AG04449 (cell line): ENCODE data around the gene HSD17B2.

Source experiments
- CTCF ChIA-PET: fragments of 350-600 bp; formaldehyde crosslinking; extraction: SDS; loops from one replicate; lab custom pipeline; 2021; ENCODE audit warnings: antibody characterized with exemption; lab: Yijun Ruan, JAX
- POLR2A ChIA-PET: fragments of 400-600, 350-600 bp; formaldehyde crosslinking; extraction: SDS; loops from one replicate; lab custom pipeline; 2020; ENCODE audit warnings: antibody characterized with exemption, inconsistent platforms; lab: Yijun Ruan, JAX
- DNase-seq: peaks from one replicate; pipeline ENCODE4 v3.0.0-alpha.2; 2010; ENCODE audit warnings: low read depth, low spot score
- H3K4me3 ChIP-seq: 2 replicates; pipeline ENCODE4 v1.5.1; 2011; ENCODE audit warnings: low read depth, mild to moderate bottlenecking, control low read depth, low read length
- TF ChIP-seq, protein P1 (sequence below): IDR thresholded peaks from one replicate; pipeline ENCODE4 v1.5.1; 2011; ENCODE audit warnings: mild to moderate bottlenecking, moderate library complexity, low read length, control low read depth, inconsistent platforms; ENCODE audit not compliant: insufficient read depth; ENCODE audit errors: missing control alignments

Gene HSD17B2

DNA sequence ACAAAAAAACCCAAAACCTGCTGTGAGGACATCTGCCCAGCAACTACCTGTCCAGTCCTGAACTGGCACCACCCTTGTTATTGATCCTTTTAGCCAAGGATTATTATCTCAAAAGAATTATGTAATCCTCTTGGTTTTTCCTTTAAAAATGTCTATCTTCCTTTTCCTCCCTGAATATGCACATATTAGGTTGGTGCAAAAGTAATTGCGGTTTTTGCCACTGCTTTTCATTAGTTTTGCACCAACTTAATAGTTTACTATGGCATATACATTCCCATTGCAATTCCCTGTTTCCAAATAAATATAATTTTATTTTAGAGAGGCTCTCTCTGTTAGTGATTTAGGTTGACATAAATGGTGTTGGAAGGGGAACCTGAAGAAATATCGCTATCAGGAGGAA, 83.7 kb downstream of the HSD17B2 start:
- no peak overlapping the region for H3K4me3 ChIP-seq
- POLR2A ChIA-PET = no interaction called here
- no peak for DNase-seq
- TF ChIP-seq, protein P1, sequence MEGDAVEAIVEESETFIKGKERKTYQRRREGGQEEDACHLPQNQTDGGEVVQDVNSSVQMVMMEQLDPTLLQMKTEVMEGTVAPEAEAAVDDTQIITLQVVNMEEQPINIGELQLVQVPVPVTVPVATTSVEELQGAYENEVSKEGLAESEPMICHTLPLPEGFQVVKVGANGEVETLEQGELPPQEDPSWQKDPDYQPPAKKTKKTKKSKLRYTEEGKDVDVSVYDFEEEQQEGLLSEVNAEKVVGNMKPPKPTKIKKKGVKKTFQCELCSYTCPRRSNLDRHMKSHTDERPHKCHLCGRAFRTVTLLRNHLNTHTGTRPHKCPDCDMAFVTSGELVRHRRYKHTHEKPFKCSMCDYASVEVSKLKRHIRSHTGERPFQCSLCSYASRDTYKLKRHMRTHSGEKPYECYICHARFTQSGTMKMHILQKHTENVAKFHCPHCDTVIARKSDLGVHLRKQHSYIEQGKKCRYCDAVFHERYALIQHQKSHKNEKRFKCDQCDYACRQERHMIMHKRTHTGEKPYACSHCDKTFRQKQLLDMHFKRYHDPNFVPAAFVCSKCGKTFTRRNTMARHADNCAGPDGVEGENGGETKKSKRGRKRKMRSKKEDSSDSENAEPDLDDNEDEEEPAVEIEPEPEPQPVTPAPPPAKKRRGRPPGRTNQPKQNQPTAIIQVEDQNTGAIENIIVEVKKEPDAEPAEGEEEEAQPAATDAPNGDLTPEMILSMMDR = no peak
- CTCF ChIA-PET = no interaction called here

DNA sequence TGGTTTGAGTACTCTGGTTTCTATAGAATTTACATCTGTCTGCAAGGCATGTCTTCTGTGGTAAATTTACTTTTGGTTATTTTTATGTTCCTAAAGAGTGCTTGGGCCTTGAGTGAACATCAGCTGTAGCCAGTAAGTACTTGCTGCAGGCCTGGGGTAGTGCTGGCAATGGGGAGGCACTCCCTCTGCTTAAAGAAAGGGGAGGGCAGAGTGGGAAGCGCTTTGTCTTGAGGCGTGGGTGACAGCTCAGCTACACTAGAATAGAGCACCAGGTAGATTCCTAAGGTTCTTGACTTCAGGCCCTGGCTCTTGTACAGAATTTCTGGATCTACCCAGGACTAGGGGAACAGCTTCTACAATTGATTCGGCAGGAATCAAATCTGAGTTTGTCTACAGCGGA, 84.4 kb downstream of the HSD17B2 start:
- H3K4me3 ChIP-seq = no peak overlapping the region
- DNase-seq = no peak
- POLR2A ChIA-PET = no interaction called here
- TF ChIP-seq, protein P1 = no peak
- CTCF ChIA-PET = no interaction called here

DNA sequence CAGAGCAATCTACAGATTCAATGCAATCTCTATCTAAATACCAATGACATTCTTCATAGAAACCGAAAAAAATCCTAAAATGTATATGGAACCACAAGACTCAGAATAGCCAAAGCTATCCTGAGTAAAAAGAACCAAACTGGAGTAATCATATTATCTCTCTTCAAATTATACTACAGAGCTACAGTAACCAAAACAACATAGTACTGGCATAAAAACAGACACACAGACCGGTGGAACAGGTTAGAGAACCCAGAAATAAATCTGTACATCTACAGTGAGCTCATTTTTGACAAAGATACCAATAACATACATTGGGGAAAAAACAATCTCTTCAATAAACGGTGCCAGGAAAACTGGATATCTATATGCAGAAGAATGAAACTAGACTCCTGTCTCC, 89.6 kb downstream of the HSD17B2 start:
- POLR2A ChIA-PET = no interaction called here

DNA sequence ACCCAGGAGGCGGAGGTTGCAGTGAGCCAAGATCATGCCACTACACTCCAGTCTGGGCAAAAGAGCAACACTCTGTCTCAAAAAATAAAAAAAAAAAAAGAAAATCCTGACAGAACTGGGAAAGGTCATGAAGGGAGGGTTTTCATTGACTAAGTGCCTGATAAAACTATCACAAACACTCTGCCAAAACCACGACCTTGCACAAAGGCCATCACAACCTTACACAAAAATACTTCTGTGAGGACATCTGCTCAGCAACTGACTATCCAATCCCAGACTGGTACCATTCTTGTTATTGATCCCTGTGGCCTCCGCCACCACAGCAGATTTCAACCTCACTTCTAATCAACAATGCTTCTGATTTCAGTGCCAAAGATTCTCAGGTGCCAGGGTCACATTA, 94.8 kb downstream of the HSD17B2 start:
- H3K4me3 ChIP-seq = no peak overlapping the region
- TF ChIP-seq, protein P1 = no peak
- no peak for DNase-seq
- CTCF ChIA-PET = no interaction called here
- POLR2A ChIA-PET = no interaction called here

More for the DNA sequence above, 89.6 kb downstream of the HSD17B2 start:
- TF ChIP-seq, protein P1 = no peak
- H3K4me3 ChIP-seq = no peak overlapping the region
- DNase-seq = no peak
- CTCF ChIA-PET = no interaction called here

DNA sequence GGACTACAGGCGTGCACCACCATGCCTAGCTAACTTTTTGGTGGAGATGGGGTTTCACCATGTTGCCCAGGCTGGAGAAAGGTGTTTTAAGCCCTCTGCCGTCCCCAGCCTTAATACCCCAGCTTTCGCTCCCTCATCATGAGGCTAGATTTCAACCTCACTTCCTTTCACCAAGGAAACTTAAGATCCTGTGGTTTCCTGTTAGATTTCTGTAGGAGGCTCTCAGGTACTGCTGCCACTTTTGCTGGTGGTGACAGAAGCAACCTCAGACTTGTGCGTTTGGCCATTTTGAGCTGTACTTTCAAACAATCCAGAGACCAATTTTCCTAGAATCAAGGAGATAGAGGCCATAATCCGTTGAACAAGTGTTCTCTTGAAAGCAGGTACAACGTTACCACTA, 98.7 kb downstream of the HSD17B2 start:
- TF ChIP-seq, protein P1 = no peak
- ChIA-PET CTCF (no interaction called here), POLR2A (no interaction called here)
- no peak for DNase-seq
- no peak overlapping the region for H3K4me3 ChIP-seq

DNA sequence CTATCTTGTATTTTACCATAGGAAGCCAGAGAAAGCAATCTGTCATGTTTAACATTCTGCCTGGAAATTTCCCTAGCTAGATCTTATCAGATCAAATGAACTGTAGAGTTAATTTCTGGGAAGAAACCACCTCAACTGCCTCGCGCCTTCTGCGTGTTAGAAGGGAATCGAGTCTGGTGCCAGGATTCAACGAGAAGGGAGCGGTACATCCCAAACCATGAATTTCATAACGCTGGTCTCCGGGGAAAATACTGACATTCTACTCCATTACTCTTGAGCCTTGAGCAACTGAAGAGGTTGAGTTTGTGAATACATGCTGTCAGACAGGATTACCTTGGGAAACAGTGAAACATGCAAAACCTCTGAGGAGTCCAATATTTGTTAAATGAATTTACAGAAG, 99.8 kb downstream of the HSD17B2 start:
- H3K4me3 ChIP-seq = no peak overlapping the region
- DNase-seq = no peak
- TF ChIP-seq, protein P1 = no peak
- POLR2A ChIA-PET = no interaction called here
- CTCF ChIA-PET = no interaction called here
